B cell (primary cell): ENCODE measurements around the gene GYPC. TPM values are rescaled to one million over a fixed set of nuclear protein-coding genes. Genes with fewer than 3 reads are reported as not detected.

Experiments used
- ATAC-seq: fragments of 200-7000 bp; cut with Tn5 transposase; one replicate; pipeline ENCODE4 v1.10.0; 2021; ENCODE audit warnings: low read depth, mild to moderate bottlenecking, moderate number of reproducible peaks, moderate library complexity
- CTCF ChIA-PET: fragments of 350-600 bp; sonication (Branson Sonifier 250); formaldehyde crosslinking; loops from one replicate; lab custom pipeline; 2021; ENCODE audit warnings: antibody characterized with exemption, inconsistent platforms; lab: Charles Lee
- POLR2A ChIA-PET: fragments of 350-600 bp; sonication (Branson Sonifier 250); formaldehyde crosslinking; loops from one replicate; lab custom pipeline; 2021; ENCODE audit warnings: antibody characterized with exemption; lab: Charles Lee
- DNase-seq: peaks from one replicate; pipeline ENCODE4 v3.0.0; 2013
- H2AFZ ChIP-seq: 2 replicates; pipeline ENCODE4 v1.6.1; 2012; ENCODE audit warnings: mild to moderate bottlenecking, low read depth, low read length; ENCODE audit not compliant: insufficient read depth, poor library complexity, severe bottlenecking
- H3K27ac ChIP-seq, 2 donors: 1 replicate in 1 of 2; 2 replicates in 1 of 2; pipeline ENCODE4 v1.5.1; 2012 to 2013; ENCODE audit warnings: low read length in 2 of 2, mild to moderate bottlenecking in 2 of 2, moderate library complexity in 1 of 2
- H3K27me3 ChIP-seq, 4 experiments: fragments of 200-600 bp in 1 of 4; sonication (generic) in 1 of 4; replicated peaks in 1 of 4; 1 replicate in 2 of 4; 2 replicates in 2 of 4; pipeline versions ENCODE4 v1.6.1 to v1.7.0; 2013 to 2016; ENCODE audit warnings: low read length in 3 of 4, mild to moderate bottlenecking in 2 of 4, mixed read lengths in 1 of 4, moderate library complexity in 1 of 4; ENCODE audit not compliant: insufficient read depth in 4 of 4, control insufficient read depth in 3 of 4; ENCODE audit errors: control extremely low read depth in 1 of 4
- H3K36me3 ChIP-seq, 2 experiments: replicated peaks in 1 of 2; 1 replicate in 1 of 2; 2 replicates in 1 of 2; pipeline versions ENCODE4 v1.6.1 to v1.7.1; 2013; ENCODE audit warnings: low read length in 1 of 2; ENCODE audit not compliant: insufficient read depth in 2 of 2, control insufficient read depth in 1 of 2; ENCODE audit errors: control extremely low read depth in 1 of 2, extremely low read depth in 1 of 2
- H3K4me1 ChIP-seq, 2 donors: fragments of 200-600 bp in 1 of 2; sonication (generic) in 1 of 2; 1 replicate in 1 of 2; 2 replicates in 1 of 2; pipeline versions ENCODE4 v1.5.1 to v1.6.1; 2013 to 2017; ENCODE audit warnings: low read length in 2 of 2; ENCODE audit not compliant: control insufficient read depth in 2 of 2, insufficient read depth in 2 of 2
- H3K4me2 ChIP-seq: replicated peaks from 2 replicates; pipeline ENCODE3; 2012; ENCODE audit warnings: mild to moderate bottlenecking, low read depth, low read length; ENCODE audit not compliant: poor library complexity, severe bottlenecking
- H3K4me3 ChIP-seq, 5 experiments: fragments of 200-600 bp in 1 of 5; sonication (generic) in 1 of 5; 1 replicate in 3 of 5; 2 replicates in 2 of 5; pipeline versions ENCODE4 v1.5.1 to v1.7.0; 2011 to 2016; ENCODE audit warnings: low read length in 4 of 5, mild to moderate bottlenecking in 4 of 5, low read depth in 2 of 5, control low read depth in 1 of 5, moderate library complexity in 1 of 5; ENCODE audit not compliant: insufficient read depth in 1 of 5; ENCODE audit errors: control extremely low read depth in 1 of 5, extremely low read depth in 1 of 5
- H3K79me2 ChIP-seq: fragments of 200-600 bp; sonication (generic); one replicate; pipeline ENCODE4 v1.6.0; 2016; ENCODE audit warnings: low read length; ENCODE audit not compliant: control insufficient read depth, insufficient read depth
- H3K9ac ChIP-seq: fragments of 200-600 bp; sonication (generic); 2 replicates; pipeline ENCODE4 v1.6.1; 2017; ENCODE audit warnings: mild to moderate bottlenecking, low read length, moderate library complexity
- H3K9me3 ChIP-seq, 3 donors: one replicate each; pipeline versions ENCODE4 v1.6.1 to v1.7.1; 2013; ENCODE audit warnings: low read length in 2 of 3; ENCODE audit not compliant: control insufficient read depth in 2 of 3, insufficient read depth in 1 of 3; ENCODE audit errors: control extremely low read depth in 1 of 3
- H4K20me1 ChIP-seq: 2 replicates; pipeline ENCODE4 v1.6.0; 2012; ENCODE audit warnings: mild to moderate bottlenecking, low read length; ENCODE audit not compliant: insufficient read depth, control insufficient read depth, poor library complexity, severe bottlenecking
- H3K27ac Mint-ChIP-seq: one replicate; pipeline ENCODE4 v1.8.0; 2021; ENCODE audit warnings: mixed read lengths
- H3K27me3 Mint-ChIP-seq: one replicate; pipeline ENCODE4 v1.8.0; 2021; ENCODE audit warnings: mixed read lengths
- H3K4me1 Mint-ChIP-seq: one replicate; pipeline ENCODE4 v1.8.0; 2021; ENCODE audit warnings: mixed read lengths
- H3K4me3 Mint-ChIP-seq: one replicate; pipeline ENCODE4 v1.8.0; 2021; ENCODE audit warnings: mixed read lengths
- H3K9me3 Mint-ChIP-seq: one replicate; pipeline ENCODE4 v1.8.0; 2022; ENCODE audit warnings: mixed read lengths; ENCODE audit not compliant: insufficient read depth
- EZH2 ChIP-seq: IDR thresholded peaks from 2 replicates; pipeline ENCODE4 v1.6.1; 2012; ENCODE audit warnings: borderline replicate concordance, low read depth, mild to moderate bottlenecking, moderate library complexity, low read length; ENCODE audit not compliant: insufficient read depth, poor library complexity, severe bottlenecking
- WGBS: methylation state at CpG from one replicate; pipeline ENCODE4 v1.1.5; 2013; ENCODE audit warnings: missing lambda C conversion rate; ENCODE audit not compliant: insufficient coverage; 5-methylcytosine and 5-hydroxymethylcytosine counted together
- intact Hi-C: fragments of 100-400 bp; cut with micrococcal nuclease; formaldehyde crosslinking; loops from one replicate; pipeline ENCODE4 v1.10.0; 2022
- polyA plus RNA-seq: library from polyadenylated mRNA; depleted of rRNA; stranded (reverse); fragments of >200 nt; gene quantifications from 2 replicates; pipeline ENCODE4 v1.2.3, GENCODE V29; 2012
- total RNA-seq, 2 donors: library from RNA; stranded (reverse); fragments of 120-200 nt in 1 of 2; gene quantifications; 1 replicate in 1 of 2; 2 replicates in 1 of 2; pipeline versions ENCODE4 v1.2.3 to v1.2.4, GENCODE V29; 2013 to 2022
- TF ChIP-seq, protein P1 (sequence below): fragments of 200-600 bp; IDR thresholded peaks from one replicate; pipeline ENCODE4 v1.8.0; 2022; ENCODE audit warnings: antibody characterized with exemption, mild to moderate bottlenecking

GYPC gene
- total and polyA plus RNA-seq, 2 donors (not counting 1 experiment from before 2014, with no cell fraction given), result 48.8 to 111 TPM

DNA sequence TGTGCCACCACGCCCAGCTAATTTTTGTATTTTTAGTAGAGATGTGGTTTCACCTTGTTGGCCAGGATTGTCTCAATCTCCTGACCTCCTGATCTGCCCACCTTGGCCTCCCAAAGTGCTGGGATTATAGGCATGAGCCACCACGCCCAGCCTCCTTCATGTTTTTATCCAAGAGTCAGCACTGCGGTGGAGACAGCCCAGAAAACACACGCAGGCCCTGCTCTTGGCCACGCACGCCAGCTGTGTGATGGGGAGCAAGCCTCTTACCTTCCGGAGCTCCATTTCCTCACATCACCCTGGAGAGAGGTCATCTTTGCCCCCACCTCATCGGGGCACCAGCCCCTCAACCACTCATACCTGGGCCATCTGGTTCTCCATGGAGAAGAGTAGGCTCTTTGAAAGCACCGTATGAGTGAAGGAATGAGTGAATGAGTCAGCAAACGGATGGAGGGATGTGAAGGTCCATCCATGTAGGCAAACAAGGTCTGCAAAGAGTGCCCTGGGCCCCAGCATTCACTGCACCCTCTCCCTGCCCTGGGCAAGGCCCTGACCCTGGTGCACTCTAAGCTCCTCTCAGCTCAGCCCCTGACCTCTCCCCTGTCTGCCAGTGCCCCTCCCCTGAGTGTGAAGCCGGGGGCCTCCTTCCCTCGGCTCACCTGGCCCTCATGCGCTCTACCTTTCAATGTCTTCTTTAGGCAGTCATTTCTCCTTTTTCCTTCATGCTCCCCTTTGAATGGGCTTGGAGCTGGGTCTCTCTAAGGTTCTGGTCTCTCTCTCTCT is 7.4 kb downstream of the GYPC start:
- no peaks in the 10 kb centered on the region for H4K20me1 ChIP-seq
- H3K4me1 ChIP-seq, result peaks cover 58 to 68% of the 10 kb centered on the region in 2 donors
- H3K9ac ChIP-seq, result peak overlapping the region; percentile 42
- peaks cover 0 to 13% of the 10 kb centered on the region in 2 experiments for H3K36me3 ChIP-seq
- H3K27me3 ChIP-seq, result no peaks in the 10 kb centered on the region
- no peaks in the 10 kb centered on the region for H3K9me3 Mint-ChIP-seq
- CTCF ChIA-PET, result interaction anchor here (1.8 to 2.6 kb wide), 2 partner anchors 29 to 135 kb away, joined by 5 to 8 read pairs; no protein-coding TSS in a partner anchor
- H3K27ac ChIP-seq, result peak overlapping the region; percentile 19 to 75
- ATAC-seq, result no peak
- intact Hi-C loops, result no loop called here
- no peaks in the 10 kb centered on the region for H3K27me3 Mint-ChIP-seq
- peak overlapping the region; percentile 67 for H3K4me3 Mint-ChIP-seq
- no peak for DNase-seq
- peaks cover 78% of the 10 kb centered on the region for H3K4me1 Mint-ChIP-seq
- H3K79me2 ChIP-seq, result peaks cover 99% of the 10 kb centered on the region
- POLR2A ChIA-PET, result no interaction called here
- TF ChIP-seq, protein P1, sequence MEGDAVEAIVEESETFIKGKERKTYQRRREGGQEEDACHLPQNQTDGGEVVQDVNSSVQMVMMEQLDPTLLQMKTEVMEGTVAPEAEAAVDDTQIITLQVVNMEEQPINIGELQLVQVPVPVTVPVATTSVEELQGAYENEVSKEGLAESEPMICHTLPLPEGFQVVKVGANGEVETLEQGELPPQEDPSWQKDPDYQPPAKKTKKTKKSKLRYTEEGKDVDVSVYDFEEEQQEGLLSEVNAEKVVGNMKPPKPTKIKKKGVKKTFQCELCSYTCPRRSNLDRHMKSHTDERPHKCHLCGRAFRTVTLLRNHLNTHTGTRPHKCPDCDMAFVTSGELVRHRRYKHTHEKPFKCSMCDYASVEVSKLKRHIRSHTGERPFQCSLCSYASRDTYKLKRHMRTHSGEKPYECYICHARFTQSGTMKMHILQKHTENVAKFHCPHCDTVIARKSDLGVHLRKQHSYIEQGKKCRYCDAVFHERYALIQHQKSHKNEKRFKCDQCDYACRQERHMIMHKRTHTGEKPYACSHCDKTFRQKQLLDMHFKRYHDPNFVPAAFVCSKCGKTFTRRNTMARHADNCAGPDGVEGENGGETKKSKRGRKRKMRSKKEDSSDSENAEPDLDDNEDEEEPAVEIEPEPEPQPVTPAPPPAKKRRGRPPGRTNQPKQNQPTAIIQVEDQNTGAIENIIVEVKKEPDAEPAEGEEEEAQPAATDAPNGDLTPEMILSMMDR, result no peak
- no peak for TF ChIP-seq EZH2
- H2AFZ ChIP-seq, result peak overlapping the region; percentile 54
- peak overlapping the region; percentile 87 for H3K27ac Mint-ChIP-seq
- 84% methylated on average over 12 of the region's 13 CpGs for WGBS
- peak overlapping the region in 1 of 5 experiments; percentile 27 for H3K4me3 ChIP-seq
- no peaks in the 10 kb centered on the region for H3K9me3 ChIP-seq
- peak overlapping the region; percentile 67 for H3K4me2 ChIP-seq

DNA sequence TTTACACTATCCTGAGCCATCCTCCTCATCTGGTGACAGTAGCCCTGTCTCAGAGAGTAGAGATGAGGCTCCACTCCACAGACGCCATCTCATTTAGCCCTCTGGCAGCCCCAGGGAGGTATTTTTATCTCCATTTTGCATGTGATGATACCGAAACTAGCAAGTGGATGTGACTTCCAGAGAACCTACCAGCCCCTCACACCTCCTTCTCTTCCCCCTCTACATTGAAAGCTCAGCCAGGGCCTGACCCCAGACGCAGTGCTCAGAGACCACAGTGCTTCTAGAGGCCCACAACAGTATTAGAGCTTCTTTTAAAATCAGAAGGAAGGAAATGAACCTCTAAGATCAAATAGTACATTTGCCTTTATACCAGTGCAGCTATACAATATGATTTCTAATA is 8.3 kb downstream of the GYPC start:
- H3K9me3 ChIP-seq, result no peaks in the 10 kb centered on the region
- peak overlapping the region; percentile 67 for H3K4me3 Mint-ChIP-seq
- H3K4me1 ChIP-seq, result peaks cover 50 to 59% of the 10 kb centered on the region in 2 donors
- peak; percentile 55 for DNase-seq
- peak overlapping the region; percentile 54 for H2AFZ ChIP-seq
- peak overlapping the region; percentile 19 to 75 for H3K27ac ChIP-seq
- H3K27me3 ChIP-seq, result no peaks in the 10 kb centered on the region
- H3K27ac Mint-ChIP-seq, result peak overlapping the region; percentile 87
- peak; percentile 60 for ATAC-seq
- POLR2A ChIA-PET, result no interaction called here
- intact Hi-C loops, result no loop called here
- WGBS, result 0% methylated on average over 1 of the region's 3 CpGs
- H3K4me3 ChIP-seq, result peak overlapping the region in 2 of 5 experiments; percentile 2 to 27
- no peaks in the 10 kb centered on the region for H4K20me1 ChIP-seq
- TF ChIP-seq, protein P1, result no peak
- no peak for TF ChIP-seq EZH2
- CTCF ChIA-PET, result interaction anchor here (1.8 kb wide), 1 partner anchor 29 kb away, joined by 5 read pairs; no protein-coding TSS in a partner anchor
- H3K4me2 ChIP-seq, result peak overlapping the region; percentile 67
- H3K9ac ChIP-seq, result peak overlapping the region; percentile 42
- no peaks in the 10 kb centered on the region for H3K27me3 Mint-ChIP-seq
- peaks cover 100% of the 10 kb centered on the region for H3K79me2 ChIP-seq
- no peaks in the 10 kb centered on the region for H3K9me3 Mint-ChIP-seq
- H3K36me3 ChIP-seq, result peaks cover 0 to 21% of the 10 kb centered on the region in 2 experiments
- peaks cover 71% of the 10 kb centered on the region for H3K4me1 Mint-ChIP-seq
